HL-60/S4 treated with phorbol 12-myristate 13-acetate at 8.2 ng/mL for 4 days and 3 days (cell line): ENCODE data around the gene OR2G3.

Experiments used
- in situ Hi-C: fragments of 300-500 bp; cut with MboI; formaldehyde crosslinking; loops from 2 replicates; pipeline ENCODE4 v1.15.0; 2022; ENCODE audit warnings: low sequenced_read_pairs

Gene OR2G3

GRCh38 chr1:247605286-247605685 lies at the start of gene OR2G3:
Gene OR2G3 (plus strand): TSS chr1:247605586. CDS start chr1:247605586, 0 bp downstream.
- in situ Hi-C loops: no loop called here

GRCh38 chr1:247557926-247558674 lies 47.3 kb upstream of the OR2G3 start:
- in situ Hi-C loops: no loop called here

GRCh38 chr1:247561711-247562110 lies 43.7 kb upstream of the OR2G3 start:
- in situ Hi-C loops: no loop called here

GRCh38 chr1:247562198-247562597 lies 43.2 kb upstream of the OR2G3 start:
- in situ Hi-C loops: no loop called here

- in situ Hi-C loops: no loop called here
Measured at GRCh38 chr1:247574236-247574635, 31.1 kb upstream of the OR2G3 start.

GRCh38 chr1:247574664-247575063 lies 30.7 kb upstream of the OR2G3 start:
- in situ Hi-C loops: no loop called here

- in situ Hi-C loops: no loop called here
Measured at GRCh38 chr1:247576514-247576913, 28.9 kb upstream of the OR2G3 start.

GRCh38 chr1:247578946-247579460 lies 26.4 kb upstream of the OR2G3 start:
- in situ Hi-C loops: no loop called here

GRCh38 chr1:247588060-247588459 lies 17.3 kb upstream of the OR2G3 start, which contains the start of gene OR2G2:
Gene OR2G2 (plus strand): TSS chr1:247588360. CDS start chr1:247588360, 0 bp downstream.
- in situ Hi-C loops: no loop called here

GRCh38 chr1:247613405-247613804 lies 8.0 kb downstream of the OR2G3 start:
- in situ Hi-C loops: no loop called here

GRCh38 chr1:247614625-247615024 lies 9.2 kb downstream of the OR2G3 start:
- in situ Hi-C loops: no loop called here

- in situ Hi-C loops: no loop called here
Measured at GRCh38 chr1:247627951-247628350, 22.6 kb downstream of the OR2G3 start.

GRCh38 chr1:247638011-247638410 lies 32.6 kb downstream of the OR2G3 start:
- in situ Hi-C loops: no loop called here

- in situ Hi-C loops: no loop called here
Measured at GRCh38 chr1:247638781-247639180, 33.4 kb downstream of the OR2G3 start.

- in situ Hi-C loops: no loop called here
Measured at GRCh38 chr1:247639381-247639981, 34.1 kb downstream of the OR2G3 start.

- in situ Hi-C loops: no loop called here
Measured at GRCh38 chr1:247642742-247643141, 37.4 kb downstream of the OR2G3 start.

- in situ Hi-C loops: no loop called here
Measured at GRCh38 chr1:247646867-247647266, 41.5 kb downstream of the OR2G3 start.

GRCh38 chr1:247647864-247648263 lies 42.5 kb downstream of the OR2G3 start:
- in situ Hi-C loops: no loop called here

GRCh38 chr1:247653040-247653439 lies 47.7 kb downstream of the OR2G3 start:
- in situ Hi-C loops: no loop called here
